K562 (cell line): ENCODE data around the gene RAD50. TPM values are rescaled to one million over a fixed set of nuclear protein-coding genes. Genes with fewer than 3 reads are reported as not detected.
"Not testable (repeated sequence)": the region's sequence is repeated elsewhere in the genome, so short reads cannot be mapped to it uniquely, and the experiment has no call there.

Experiments
- ATAC-seq: fragments of 200-7000 bp; cut with Tn5 transposase; 3 replicates; pipeline ENCODE4 v1.9.1; 2020; ENCODE audit warnings: moderate library complexity
- BruUV-seq: library from RNA; stranded (reverse); fragments of 400-500 nt; replicated peaks from 2 replicates; lab custom pipeline; 2021; lab: Mats Ljungman, UMichigan
- CTCF ChIA-PET: fragments of 300-600 bp; formaldehyde crosslinking; extraction: SDS; loops from one replicate; lab custom pipeline; 2021; ENCODE audit warnings: low intra/inter-chr PET ratio; lab: Yijun Ruan, JAX
- POLR2A ChIA-PET: fragments of 300-600, 350-650 bp; sonication (Branson Sonifier 250); formaldehyde crosslinking; extraction: SDS; loops from one replicate; lab custom pipeline; 2021; ENCODE audit warnings: antibody characterized with exemption, inconsistent platforms; lab: Yijun Ruan, JAX
- DNase-seq, 4 experiments: peaks; one replicate each; pipeline versions ENCODE4 v3.0.0 to v3.0.0-alpha.2; 2011 to 2018; ENCODE audit warnings: low spot score in 3 of 4, mixed read lengths in 3 of 4; ENCODE audit errors: extremely low read depth in 1 of 4
- FAIRE-seq: peaks from 2 replicates; lab custom pipeline; 2011; peaks lifted over from hg19 to GRCh38; lab: Jason Lieb, UNC
- H2AFZ ChIP-seq: 2 replicates; pipeline ENCODE4 v1.6.0; 2011; ENCODE audit warnings: low read depth, low read length, control low read depth, inconsistent platforms
- H3K27ac ChIP-seq: fragments of 200-600 bp; 3 replicates; pipeline ENCODE4 v1.8.0; 2011; ENCODE audit warnings: low read depth, mild to moderate bottlenecking, control low read depth, inconsistent platforms, low read length, moderate library complexity, mixed read lengths; ENCODE audit errors: extremely low read depth
- H3K27me3 ChIP-seq, 2 experiments: fragments of 300-600 bp in 1 of 2; 2 replicates in 1 of 2; 3 replicates in 1 of 2; pipeline versions ENCODE4 v1.6.0 to v1.8.0; 2011; ENCODE audit warnings: inconsistent platforms in 2 of 2, low read length in 2 of 2, mild to moderate bottlenecking in 1 of 2, mixed read lengths in 1 of 2, moderate library complexity in 1 of 2; ENCODE audit not compliant: control insufficient read depth in 2 of 2, insufficient read depth in 2 of 2
- H3K36me3 ChIP-seq: fragments of 300-600 bp; 3 replicates; pipeline ENCODE4 v1.8.0; 2011; ENCODE audit warnings: mild to moderate bottlenecking, low read length, inconsistent platforms; ENCODE audit not compliant: control insufficient read depth, insufficient read depth
- H3K4me1 ChIP-seq, 2 experiments: fragments of 200-600 bp in 1 of 2; replicated peaks in 1 of 2; 2 replicates in 1 of 2; 3 replicates in 1 of 2; pipeline versions ENCODE4 v1.5.1 to v1.8.0; 2011; ENCODE audit warnings: inconsistent platforms in 2 of 2, low read length in 2 of 2, mild to moderate bottlenecking in 1 of 2, mixed read lengths in 1 of 2, moderate library complexity in 1 of 2; ENCODE audit not compliant: control insufficient read depth in 2 of 2, insufficient read depth in 2 of 2
- H3K4me2 ChIP-seq: 2 replicates; pipeline ENCODE4 v1.6.1; 2011; ENCODE audit warnings: low read length, control low read depth, inconsistent platforms, mixed read lengths; ENCODE audit not compliant: insufficient read depth
- H3K4me3 ChIP-seq: fragments of 200-600 bp; sonication (generic), shearing (Covaris generic); 2 replicates; pipeline ENCODE4 v1.5.1; 2016; ENCODE audit warnings: control low read depth, inconsistent platforms
- H3K79me2 ChIP-seq: fragments of 200-600 bp; 3 replicates; pipeline ENCODE4 v1.8.0; 2011; ENCODE audit warnings: low read length, inconsistent platforms; ENCODE audit not compliant: control insufficient read depth, insufficient read depth
- H3K9ac ChIP-seq, 2 experiments: 2 replicates each; pipeline versions ENCODE4 v1.6.0 to v1.6.1; 2011; ENCODE audit warnings: low read depth in 2 of 2, low read length in 2 of 2, control low read depth in 1 of 2, inconsistent platforms in 1 of 2, mild to moderate bottlenecking in 1 of 2, mixed read lengths in 1 of 2; ENCODE audit not compliant: insufficient read depth in 1 of 2
- H3K9me1 ChIP-seq: one replicate; pipeline ENCODE4 v1.6.0; 2011; ENCODE audit warnings: inconsistent platforms, mild to moderate bottlenecking, low read length, moderate library complexity; ENCODE audit not compliant: control insufficient read depth, insufficient read depth
- H3K9me3 ChIP-seq: replicated peaks from 2 replicates; pipeline ENCODE4 v1.5.1; 2011; ENCODE audit warnings: low read depth, low read length, inconsistent platforms; ENCODE audit not compliant: control insufficient read depth, insufficient read depth
- H4K20me1 ChIP-seq: replicated peaks from 2 replicates; pipeline ENCODE4 v1.6.1; 2011; ENCODE audit warnings: low read length, inconsistent platforms, mixed read lengths; ENCODE audit not compliant: control insufficient read depth, insufficient read depth
- ARNT ChIP-seq, 2 experiments: fragments of 450-650 bp; IDR thresholded peaks; 2 replicates each; pipeline ENCODE4 v1.6.1; 2016; ENCODE audit warnings: mild to moderate bottlenecking in 1 of 2
- WGBS: fragments of 100-300 bp; shearing (Covaris generic); methylation state at CpG from one replicate; pipeline ENCODE4 v1.1.6; 2016; ENCODE audit warnings: low coverage, mixed read lengths; ENCODE audit not compliant: insufficient coverage; ENCODE audit errors: missing lambda C conversion rate; 5-methylcytosine and 5-hydroxymethylcytosine counted together
- in situ Hi-C: fragments of 300-500 bp; cut with MboI; formaldehyde crosslinking; loops from 4 replicates; pipeline ENCODE4 v1.15.0; 2018; ENCODE audit warnings: inconsistent platforms, mixed read lengths
- intact Hi-C: fragments of 100-400 bp; cut with micrococcal nuclease; formaldehyde crosslinking; loops from 2 replicates; pipeline ENCODE4 v1.14.2; 2022
- polyA plus RNA-seq, 8 experiments: library from polyadenylated mRNA; depleted of rRNA in 4 of 8; stranded (reverse) in 5 of 8; unstranded in 3 of 8; fragments of >200 nt; fragmentation: Nextera tagmentation in 2 of 8; fragmentation: Illumina TruSeq in 1 of 8; extraction: Ambion mirVana in 2 of 8; extraction: Trizol in 1 of 8; gene quantifications; 2 replicates each; pipeline versions ENCODE4 v1.2.1 to v1.2.3, GENCODE V29; 2011 to 2014; ENCODE audit warnings: inconsistent platforms in 1 of 8, missing spikeins in 1 of 8
- total RNA-seq, 7 experiments: library from RNA; depleted of rRNA in 6 of 7; stranded (reverse); fragments of >200 nt in 6 of 7; fragmentation: Illumina TruSeq in 2 of 7; extraction: Trizol in 2 of 7; gene quantifications; 2 replicates each; pipeline versions ENCODE4 v1.2.1 to v1.2.3, GENCODE V29; 2011 to 2021; ENCODE audit warnings: low replicate concordance in 1 of 7
- TF ChIP-seq, protein P1 (sequence below): IDR thresholded peaks from 2 replicates; pipeline ENCODE4 v1.6.1; 2016; ENCODE audit warnings: missing genetic modification characterization, missing compliant biosample characterization

RAD50 gene
- total and polyA plus RNA-seq, 9 of the 15 experiments (the other 6 are each of a cell fraction or from before 2014, with no cell fraction given) = 15.3 to 74.2 (median 44.1) TPM

DNA sequence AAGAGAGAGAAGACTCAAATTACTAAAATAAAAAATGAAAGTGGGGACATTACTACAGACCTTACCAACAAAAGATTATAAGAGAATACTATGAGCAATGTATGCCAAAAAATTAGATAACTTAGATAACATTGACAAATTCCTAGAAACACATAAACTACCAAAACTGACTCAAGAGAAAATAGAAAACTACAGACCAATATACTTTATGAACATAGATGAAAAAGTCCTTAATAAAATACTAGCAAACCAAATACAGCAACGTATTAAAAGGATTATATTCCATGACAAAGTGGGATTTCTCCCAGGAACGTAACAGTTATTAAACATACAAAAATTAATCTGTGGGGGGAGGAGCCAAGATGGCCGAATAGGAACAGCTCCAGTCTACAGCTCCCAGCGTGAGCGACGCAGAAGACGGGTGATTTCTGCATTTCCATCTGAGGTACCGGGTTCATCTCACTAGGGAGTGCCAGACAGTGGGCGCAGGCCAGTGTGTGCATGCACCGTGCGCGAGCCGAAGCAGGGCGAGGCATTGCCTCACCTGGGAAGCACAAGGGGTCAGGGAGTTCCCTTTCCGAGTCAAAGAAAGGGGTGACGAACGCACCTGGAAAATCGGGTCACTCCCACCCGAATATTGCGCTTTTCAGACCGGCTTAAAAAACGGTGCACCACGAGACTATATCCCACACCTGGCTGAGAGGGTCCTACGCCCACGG is 43.0 kb upstream of the RAD50 start:
- H3K9ac ChIP-seq, FAIRE-seq, H3K9me1 ChIP-seq, intact Hi-C loops, DNase-seq, H3K27me3 ChIP-seq, H4K20me1 ChIP-seq, H3K4me2 ChIP-seq, H3K9me3 ChIP-seq, H3K79me2 ChIP-seq, ATAC-seq, H3K4me3 ChIP-seq, in situ Hi-C loops, BruUV-seq, CTCF ChIA-PET, H3K4me1 ChIP-seq, H3K27ac ChIP-seq, POLR2A ChIA-PET, H3K36me3 ChIP-seq: not testable (repeated sequence)
- 0 out of 4 replicates have a peak, but pooled peaks of 1 of the 2 experiments have one; percentile 53 for TF ChIP-seq ARNT (IDR thresholded peaks at IDR 0.05)
- peak overlapping the region; percentile 38; the same call in 1 of the 2 replicates for H2AFZ ChIP-seq
- whole genome bisulfite sequencing = 68% methylated on average over 4 of the region's 25 CpGs

DNA sequence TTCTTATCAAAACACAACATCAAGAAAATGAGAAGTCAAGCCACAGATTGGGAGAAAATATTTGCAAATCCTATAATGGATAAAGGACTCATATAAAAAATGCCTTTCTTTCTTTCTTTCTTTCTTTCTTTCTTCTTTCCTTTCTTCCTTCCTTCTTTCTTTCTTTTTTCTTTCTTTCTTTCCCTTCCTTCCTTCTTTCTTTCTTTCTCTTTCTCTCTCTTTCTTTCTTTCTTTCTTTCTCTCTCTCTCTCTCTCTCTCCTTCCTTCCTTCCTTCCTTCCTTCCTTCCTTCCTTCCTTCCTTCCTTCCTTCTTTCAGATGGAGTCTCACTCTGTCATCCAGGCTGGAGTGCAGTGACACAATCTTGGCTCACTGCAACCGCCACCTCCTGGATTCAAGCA is 34.7 kb upstream of the RAD50 start:
- H3K27ac ChIP-seq, H3K4me2 ChIP-seq, BruUV-seq, H3K4me1 ChIP-seq, POLR2A ChIA-PET, H4K20me1 ChIP-seq, DNase-seq, CTCF ChIA-PET, H3K36me3 ChIP-seq, intact Hi-C loops, H3K9me1 ChIP-seq, H3K79me2 ChIP-seq, H3K4me3 ChIP-seq, ATAC-seq, in situ Hi-C loops, H3K9ac ChIP-seq, H3K9me3 ChIP-seq, H3K27me3 ChIP-seq, H2AFZ ChIP-seq: not testable (repeated sequence)
- WGBS = 22% methylated on average over 1 of the region's 1 CpG
- TF ChIP-seq, protein P1, sequence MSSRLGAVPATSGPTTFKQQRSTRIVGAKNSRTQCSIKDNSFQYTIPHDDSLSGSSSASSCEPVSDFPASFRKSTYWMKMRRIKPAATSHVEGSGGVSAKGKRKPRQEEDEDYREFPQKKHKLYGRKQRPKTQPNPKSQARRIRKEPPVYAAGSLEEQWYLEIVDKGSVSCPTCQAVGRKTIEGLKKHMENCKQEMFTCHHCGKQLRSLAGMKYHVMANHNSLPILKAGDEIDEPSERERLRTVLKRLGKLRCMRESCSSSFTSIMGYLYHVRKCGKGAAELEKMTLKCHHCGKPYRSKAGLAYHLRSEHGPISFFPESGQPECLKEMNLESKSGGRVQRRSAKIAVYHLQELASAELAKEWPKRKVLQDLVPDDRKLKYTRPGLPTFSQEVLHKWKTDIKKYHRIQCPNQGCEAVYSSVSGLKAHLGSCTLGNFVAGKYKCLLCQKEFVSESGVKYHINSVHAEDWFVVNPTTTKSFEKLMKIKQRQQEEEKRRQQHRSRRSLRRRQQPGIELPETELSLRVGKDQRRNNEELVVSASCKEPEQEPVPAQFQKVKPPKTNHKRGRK (tag) = peak; percentile 75
- peak; percentile 37 for FAIRE-seq
